Tibial nerve (tissue), 4 donors: ENCODE data around the gene BMP2K. TPM values are rescaled to one million over a fixed set of nuclear protein-coding genes. Genes with fewer than 3 reads are reported as not detected.

ENCODE experiments used
- DNase-seq, 2 donors: peaks; one replicate each; pipeline ENCODE4 v3.0.0-alpha.2; 2019; ENCODE audit warnings: low spot score in 2 of 2
- H3K27ac ChIP-seq, 4 donors: fragments of 200-600 bp; sonication (generic) in 3 of 4; one replicate each; pipeline ENCODE4 v1.5.1; 2017 to 2019; ENCODE audit warnings: mild to moderate bottlenecking in 1 of 4
- H3K27me3 ChIP-seq, 2 donors: fragments of 200-600 bp; sonication (generic) in 1 of 2; one replicate each; pipeline versions ENCODE4 v1.5.1 to v1.6.0; 2017 to 2019
- H3K36me3 ChIP-seq, 3 donors: fragments of 200-600 bp; sonication (generic); one replicate each; pipeline ENCODE4 v1.5.1; 2018 to 2019
- H3K4me1 ChIP-seq, 4 donors: fragments of 200-600 bp; sonication (generic) in 3 of 4; one replicate each; pipeline ENCODE4 v1.5.1; 2017 to 2019
- H3K4me3 ChIP-seq, 4 donors: fragments of 200-600 bp; sonication (generic) in 3 of 4; one replicate each; pipeline ENCODE4 v1.5.1; 2017 to 2019; ENCODE audit warnings: mild to moderate bottlenecking in 1 of 4, moderate library complexity in 1 of 4
- H3K9me3 ChIP-seq, 4 donors: fragments of 200-600 bp; sonication (generic) in 3 of 4; one replicate each; pipeline ENCODE4 v1.5.1; 2017 to 2019
- CTCF ChIP-seq, 5 experiments: fragments of 200-600 bp in 3 of 5; fragments of 450-650 bp in 2 of 5; sonication (generic) in 3 of 5; IDR thresholded peaks; one replicate each; pipeline ENCODE4 v1.5.1; 2016 to 2019; ENCODE audit warnings: antibody characterized with exemption in 5 of 5, mild to moderate bottlenecking in 3 of 5, moderate library complexity in 2 of 5
- EP300 ChIP-seq, 2 donors: sonication (generic); formaldehyde crosslinking; IDR thresholded peaks; one replicate each; pipeline ENCODE4 v1.6.1; 2017; ENCODE audit warnings: antibody characterized with exemption in 2 of 2, mild to moderate bottlenecking in 1 of 2
- POLR2A ChIP-seq, 2 donors: fragments of 450-650 bp; IDR thresholded peaks; one replicate each; pipeline ENCODE4 v1.6.1; 2017; ENCODE audit warnings: antibody characterized with exemption in 2 of 2, mild to moderate bottlenecking in 2 of 2, moderate library complexity in 2 of 2
- WGBS, 2 donors: methylation state at CpG; one replicate each; pipeline ENCODE4 v1.1.5; 2018; 5-methylcytosine and 5-hydroxymethylcytosine counted together
- total RNA-seq, 4 donors: library from RNA; depleted of rRNA; stranded (reverse); fragments of >200 nt; gene quantifications; one replicate each; pipeline ENCODE4 v1.1.0, GENCODE V29; 2016

BMP2K gene
- 10 to 100 TPM; 39.8 to 84.8 (median 67.0) TPM for total RNA-seq

- Histone ChIP-seq H3K4me1 (peaks cover 0 to 53% (median 10%) of the 10 kb centered on the region in 4 donors), H3K4me3 (peak within 1 kb of the TSS; percentile 77 to 95 (median 87)), H3K27me3 (no peaks in the 10 kb centered on the region), H3K36me3 (no peaks in the 10 kb centered on the region), H3K9me3 (no peaks in the 10 kb centered on the region), H3K27ac (peak within 1 kb of the TSS; percentile 97 to 100 (median 98))
- DNase-seq: peak; percentile 63 to 65
- TF ChIP-seq EP300 (IDR thresholded peaks at IDR 0.05) (no peak), POLR2A (IDR thresholded peaks at IDR 0.05) (peak; percentile 64 to 65), CTCF (IDR thresholded peaks at IDR 0.05) (peak in 2 of 5 experiments; percentile 20 to 22)
- 0% methylated on average over 18 of the region's 95 CpGs; no CpG with 5 or more reads in 1 of the 2 donors for WGBS, 2 donors
These were observed at the start of gene BMP2K for GRCh38 chr4:78776079-78776728. TSS of gene BMP2K (plus strand) at chr4:78776350. CDS start at chr4:78776544, 194 bp downstream.

GRCh38 chr4:78726546-78726945 lies 49.6 kb upstream of the BMP2K start:
- Histone ChIP-seq H3K9me3 (no peaks in the 10 kb centered on the region), H3K27ac (no peak overlapping the region), H3K36me3 (no peaks in the 10 kb centered on the region), H3K27me3 (no peaks in the 10 kb centered on the region), H3K4me1 (peaks cover 0 to 13% (median 0%) of the 10 kb centered on the region in 4 donors), H3K4me3 (no peak overlapping the region)
- 89 to 90% methylated on average over 1 of the region's 1 CpG for WGBS, 2 donors
- no peak for DNase-seq
- no peak for TF ChIP-seq POLR2A (IDR thresholded peaks at IDR 0.05)
- no peak for TF ChIP-seq EP300 (IDR thresholded peaks at IDR 0.05)
- no peak for TF ChIP-seq CTCF (IDR thresholded peaks at IDR 0.05)

- Histone ChIP-seq H3K4me1 (no peaks in the 10 kb centered on the region), H3K4me3 (no peak overlapping the region), H3K27me3 (no peaks in the 10 kb centered on the region), H3K27ac (no peak overlapping the region), H3K9me3 (no peaks in the 10 kb centered on the region), H3K36me3 (no peaks in the 10 kb centered on the region)
- WGBS, 2 donors: 76 to 80% methylated on average over 3 of the region's 3 CpGs
- TF ChIP-seq POLR2A (IDR thresholded peaks at IDR 0.05) (no peak), CTCF (IDR thresholded peaks at IDR 0.05) (no peak), EP300 (IDR thresholded peaks at IDR 0.05) (no peak)
- no peak for DNase-seq
These were observed 43.6 kb upstream of the BMP2K start for GRCh38 chr4:78732332-78733104.

GRCh38 chr4:78734441-78735162 lies 41.5 kb upstream of the BMP2K start:
- Histone ChIP-seq H3K27ac (peak overlapping the region in 2 of 4 donors; percentile 39 to 70), H3K4me1 (no peaks in the 10 kb centered on the region), H3K9me3 (no peaks in the 10 kb centered on the region), H3K4me3 (no peak overlapping the region), H3K36me3 (no peaks in the 10 kb centered on the region), H3K27me3 (no peaks in the 10 kb centered on the region)
- TF ChIP-seq CTCF (IDR thresholded peaks at IDR 0.05): no peak
- no peak for TF ChIP-seq EP300 (IDR thresholded peaks at IDR 0.05)
- TF ChIP-seq POLR2A (IDR thresholded peaks at IDR 0.05): no peak
- DNase-seq: no peak
- 49 to 55% methylated on average over 3 of the region's 3 CpGs for WGBS, 2 donors
